NOMO-1 treated with DMSO at 0.1 percent for 48 hours (cell line): ENCODE measurements around the gene BMPR1A.
"Not testable (repeated sequence)": the region's sequence is repeated elsewhere in the genome, so short reads cannot be mapped to it uniquely, and the experiment has no call there.

Experiments used
- DNase-seq: peaks from one replicate; lab custom pipeline; 2025; ENCODE audit not compliant: unreplicated experiment; lab: John Stamatoyannopoulos, UW

Gene BMPR1A

GRCh38 chr10:86871563-86872183 lies 115.3 kb downstream of the BMPR1A start:
- DNase-seq, result no peak

DNA sequence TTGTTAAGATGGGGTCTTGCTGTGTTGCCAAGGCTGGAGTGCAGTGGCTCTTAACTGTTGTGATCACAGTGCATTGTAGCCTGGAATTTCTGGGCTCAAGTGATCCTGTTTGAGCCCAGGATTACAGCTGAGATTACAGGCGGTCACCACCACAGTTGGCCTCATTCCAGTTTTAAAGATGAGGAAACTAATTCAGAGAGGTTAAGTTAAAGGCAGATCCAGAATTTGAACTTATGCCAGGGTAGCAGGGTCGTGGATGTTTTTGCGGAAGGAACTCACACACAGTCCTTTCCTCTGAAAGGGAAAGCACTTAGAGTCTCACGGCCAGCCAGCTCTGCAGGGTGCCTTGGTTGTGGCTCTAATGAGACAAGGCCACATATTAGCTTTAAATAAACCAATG lies 116.3 kb downstream of the BMPR1A start:
- DNase-seq, result peak; percentile 69

GRCh38 chr10:86876748-86877147 lies 120.3 kb downstream of the BMPR1A start:
- DNase-seq, result peak; percentile 97

GRCh38 chr10:86878983-86879713 lies 122.7 kb downstream of the BMPR1A start:
- peak; percentile 74 for DNase-seq

GRCh38 chr10:86880971-86881370 lies 124.6 kb downstream of the BMPR1A start:
- no peak for DNase-seq

- DNase-seq, result peak; percentile 99
Observed at GRCh38 chr10:86888585-86889381, 132.4 kb downstream of the BMPR1A start.

DNA sequence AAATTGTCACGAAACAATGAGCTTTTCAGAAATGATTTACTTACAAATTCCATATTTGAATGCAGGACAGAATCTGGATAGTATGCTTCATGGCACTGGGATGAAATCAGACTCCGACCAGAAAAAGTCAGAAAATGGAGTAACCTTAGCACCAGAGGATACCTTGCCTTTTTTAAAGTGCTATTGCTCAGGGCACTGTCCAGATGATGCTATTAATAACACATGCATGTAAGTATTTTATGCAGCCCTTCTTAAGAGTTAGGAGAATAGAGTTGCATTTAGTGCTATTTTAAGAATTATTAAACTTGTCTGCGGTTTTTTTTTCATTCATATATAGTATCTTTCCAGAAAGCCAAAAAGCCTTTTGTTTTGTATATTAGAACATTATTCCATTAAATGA lies 133.6 kb downstream of the BMPR1A start:
- DNase-seq, result no peak

DNA sequence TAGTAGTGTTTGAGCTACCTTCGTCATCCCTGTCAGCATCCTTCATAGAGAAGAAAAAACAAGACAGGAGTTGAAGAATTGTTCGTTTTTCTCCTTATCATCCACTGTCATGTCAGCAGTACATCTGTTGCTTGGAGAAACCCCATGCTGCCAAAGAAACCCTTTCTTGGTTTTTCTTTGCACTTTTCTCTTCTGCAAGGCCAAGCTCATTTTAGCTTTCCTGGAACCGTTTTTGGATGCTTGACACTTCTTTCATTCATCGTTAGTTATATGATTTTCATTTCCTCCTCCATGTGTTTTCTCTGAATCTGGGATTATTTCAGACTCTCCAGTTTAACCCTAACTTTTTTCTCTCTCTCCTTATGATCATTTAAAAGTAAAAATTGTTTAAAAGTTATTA lies 142.1 kb downstream of the BMPR1A start:
- no peak for DNase-seq

DNA sequence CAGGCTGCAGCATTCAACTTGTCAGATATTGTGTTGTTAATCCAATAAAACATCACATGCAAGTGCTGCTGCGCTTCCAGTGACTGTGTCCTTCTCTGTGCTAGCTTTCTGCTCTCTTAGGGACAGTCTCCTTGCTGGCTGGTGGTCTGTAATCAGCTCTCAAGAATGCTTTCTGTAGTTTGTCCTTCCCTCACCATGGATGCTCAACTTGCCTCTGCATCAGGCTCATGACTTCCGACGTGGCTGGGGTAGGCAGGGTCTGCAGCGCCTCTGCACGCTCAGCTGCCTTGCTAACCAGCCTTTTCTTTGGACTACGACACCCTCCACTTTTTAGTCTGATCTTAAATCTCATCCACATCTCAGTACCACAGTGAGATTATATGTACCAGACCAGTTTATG lies 142.7 kb downstream of the BMPR1A start:
- no peak for DNase-seq

GRCh38 chr10:86899670-86900276 lies 143.4 kb downstream of the BMPR1A start:
- peak; percentile 55 for DNase-seq

DNA sequence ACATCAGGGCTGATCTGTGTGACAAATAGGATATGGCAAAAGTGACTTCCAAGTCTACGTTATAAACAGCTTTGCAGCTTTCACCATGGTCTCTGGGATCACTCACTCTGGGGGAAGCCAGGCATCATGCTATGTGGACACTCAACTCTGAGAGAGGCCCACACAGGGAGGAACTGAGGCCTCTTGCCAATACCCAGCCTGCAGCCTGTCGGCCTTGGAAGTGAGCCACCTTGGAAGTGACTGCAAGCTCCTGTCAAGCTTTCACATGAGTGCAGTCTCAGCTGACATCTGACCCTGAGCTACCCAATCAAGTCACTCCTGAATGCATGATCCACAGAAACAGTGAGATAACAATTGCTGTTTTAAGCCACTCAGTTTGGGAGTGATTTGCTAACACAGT lies 144.5 kb downstream of the BMPR1A start:
- DNase-seq, result no peak

GRCh38 chr10:86904600-86904999 lies 148.2 kb downstream of the BMPR1A start:
- DNase-seq, result no peak

- DNase-seq, result no peak
Observed at GRCh38 chr10:86905429-86905828, 149.0 kb downstream of the BMPR1A start.

GRCh38 chr10:86914734-86915133 lies 158.3 kb downstream of the BMPR1A start:
- DNase-seq, result no peak

DNA sequence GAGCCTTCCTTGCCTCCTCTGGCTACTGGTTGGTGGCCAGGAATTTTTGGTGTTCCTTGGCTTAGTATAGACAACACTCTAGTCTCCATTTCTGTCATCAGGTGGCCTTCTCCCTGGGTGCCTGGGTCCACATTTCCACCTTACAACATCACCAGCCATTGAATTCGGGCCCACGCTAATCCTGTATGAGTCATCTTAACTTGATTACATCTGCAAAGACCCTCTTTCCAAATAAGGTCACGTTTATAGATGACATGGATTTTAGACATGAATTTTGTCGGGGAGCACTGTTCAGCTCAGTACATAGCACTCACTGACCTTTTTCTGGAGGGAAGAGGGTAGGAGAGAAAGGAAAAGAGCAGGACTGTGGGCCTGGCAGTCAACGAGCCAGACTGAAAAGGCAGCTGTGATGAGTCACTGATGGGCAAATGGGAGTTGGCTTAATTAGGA lies 161.6 kb downstream of the BMPR1A start:
- DNase-seq, result no peak

- no peak for DNase-seq
Observed at GRCh38 chr10:86922553-86922961, 166.1 kb downstream of the BMPR1A start.

DNA sequence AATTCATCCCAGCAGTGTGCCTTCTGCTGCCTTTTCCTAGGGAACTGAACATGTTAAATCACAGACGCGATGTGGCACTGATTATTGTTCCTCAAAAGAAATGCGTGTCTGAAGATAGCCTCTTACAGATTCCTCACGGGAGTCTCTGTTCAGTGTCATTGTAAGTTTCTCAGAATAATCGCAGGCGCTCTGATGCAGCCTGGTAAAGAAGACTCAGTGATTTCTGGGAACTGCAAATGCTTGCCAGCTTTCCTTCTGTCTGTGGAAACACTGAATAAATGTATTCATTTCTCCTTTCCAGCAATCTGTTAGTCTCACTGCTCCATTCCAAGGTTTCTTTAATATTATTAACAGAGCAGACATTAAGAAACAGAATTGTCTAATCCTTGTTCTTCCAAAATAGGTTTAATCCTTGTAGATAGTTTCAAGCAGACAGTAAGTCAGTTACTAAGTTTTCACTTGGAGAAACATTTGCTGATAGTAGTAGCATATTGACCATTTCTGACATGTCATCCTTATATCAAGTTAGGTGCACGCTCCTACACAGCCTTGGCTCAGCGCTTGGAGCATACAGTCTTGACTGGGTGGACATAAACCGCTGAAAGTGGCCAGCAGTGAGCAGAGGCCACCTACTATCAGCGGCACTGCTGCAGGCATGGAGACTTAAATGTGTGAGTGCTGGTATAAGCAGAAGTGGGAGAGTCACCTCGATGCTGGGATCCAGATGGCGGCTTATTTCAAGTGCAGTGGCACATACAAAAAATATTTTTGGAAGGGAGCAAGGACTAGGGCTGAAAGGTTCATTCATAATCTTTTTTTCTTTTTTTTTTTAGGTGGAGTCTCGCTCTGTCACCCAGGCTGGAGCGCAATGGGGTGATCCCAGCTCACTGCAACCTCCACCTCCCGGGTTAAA lies 173.3 kb downstream of the BMPR1A start:
- DNase-seq, result no peak

DNA sequence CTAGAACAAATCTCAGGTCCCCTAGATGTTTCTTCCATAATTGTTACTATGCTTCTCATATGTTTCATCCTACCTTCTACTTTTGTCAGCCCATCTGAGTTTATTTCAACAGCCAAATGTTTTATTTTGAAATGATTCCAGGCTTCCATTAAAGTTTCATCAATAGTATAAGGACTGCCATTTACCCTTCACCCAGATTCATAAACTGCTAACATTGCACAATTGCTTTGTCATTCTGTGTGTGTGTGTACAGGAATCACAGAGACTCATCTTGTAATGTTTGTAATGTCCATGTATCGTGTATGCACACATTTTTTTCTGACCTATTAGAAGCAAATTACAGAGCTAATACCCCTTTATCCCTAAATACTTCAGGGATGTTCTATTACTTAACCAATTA lies 175.5 kb downstream of the BMPR1A start:
- no peak for DNase-seq

DNA sequence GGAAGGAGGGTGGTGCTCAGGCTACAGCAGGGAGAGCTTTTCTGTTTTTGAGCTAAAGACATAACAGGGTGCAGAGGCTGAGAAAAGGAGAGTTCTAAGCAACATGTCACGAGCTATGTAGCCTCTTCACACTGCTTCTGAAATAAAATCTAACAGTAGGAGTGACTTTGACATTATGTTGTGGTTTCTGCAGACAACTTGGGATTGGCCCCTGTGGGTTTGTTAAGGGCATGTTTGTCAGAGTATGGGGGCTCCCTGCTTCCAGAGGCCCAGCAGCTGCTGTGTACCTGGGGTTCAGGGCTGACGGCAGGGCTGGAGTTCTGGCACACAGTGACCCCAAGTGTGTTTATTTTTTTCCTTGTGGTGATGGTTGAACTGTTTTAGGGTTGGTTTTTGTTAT lies 176.3 kb downstream of the BMPR1A start:
- DNase-seq, result no peak

- not testable (repeated sequence) for DNase-seq
Observed at GRCh38 chr10:86934162-86934711, 177.8 kb downstream of the BMPR1A start.
